Common myeloid progenitor, CD34-positive (primary cell): ENCODE data around the gene AGBL1.

ENCODE experiments used
- CTCF ChIA-PET: fragments of 350-600 bp; sonication (Branson Sonifier 250); formaldehyde crosslinking; loops from one replicate; lab custom pipeline; 2021; ENCODE audit warnings: antibody characterized with exemption; lab: Charles Lee
- POLR2A ChIA-PET: fragments of 350-600 bp; sonication (Branson Sonifier 250); formaldehyde crosslinking; loops from one replicate; lab custom pipeline; 2021; ENCODE audit warnings: antibody characterized with exemption; lab: Charles Lee
- DNase-seq, 3 donors: peaks; one replicate each; pipeline versions ENCODE4 v3.0.0 to v3.0.0-alpha.2; 2013
- H3K27ac ChIP-seq, 2 experiments: 1 replicate in 1 of 2; 2 replicates in 1 of 2; pipeline ENCODE4 v1.7.0; 2013; ENCODE audit warnings: inconsistent platforms in 2 of 2, low read length in 2 of 2, mild to moderate bottlenecking in 2 of 2, low read depth in 1 of 2, moderate library complexity in 1 of 2; ENCODE audit not compliant: severe bottlenecking in 2 of 2, insufficient read depth in 1 of 2, poor library complexity in 1 of 2
- H3K27me3 ChIP-seq, 5 experiments: replicated peaks in 2 of 5; 1 replicate in 3 of 5; 2 replicates in 2 of 5; pipeline versions ENCODE4 v1.6.1 to v1.7.0; 2013; ENCODE audit warnings: low read length in 4 of 5, mild to moderate bottlenecking in 2 of 5, moderate library complexity in 2 of 5, inconsistent platforms in 1 of 5; ENCODE audit not compliant: insufficient read depth in 5 of 5, control insufficient read depth in 4 of 5
- H3K36me3 ChIP-seq, 4 experiments: 1 replicate in 2 of 4; 2 replicates in 2 of 4; pipeline versions ENCODE4 v1.6.1 to v1.7.0; 2013; ENCODE audit warnings: low read length in 3 of 4, control low read depth in 1 of 4, mild to moderate bottlenecking in 1 of 4; ENCODE audit not compliant: control insufficient read depth in 4 of 4, insufficient read depth in 4 of 4
- H3K4me1 ChIP-seq, 4 experiments: 1 replicate in 3 of 4; 2 replicates in 1 of 4; pipeline versions ENCODE4 v1.6.1 to v1.7.1; 2013; ENCODE audit warnings: low read length in 3 of 4, mild to moderate bottlenecking in 3 of 4, control low read depth in 1 of 4, inconsistent platforms in 1 of 4, moderate library complexity in 1 of 4; ENCODE audit not compliant: control insufficient read depth in 4 of 4, insufficient read depth in 4 of 4; ENCODE audit errors: control extremely low read depth in 1 of 4
- H3K4me3 ChIP-seq, 7 experiments: 1 replicate in 4 of 7; 2 replicates in 3 of 7; pipeline versions ENCODE4 v1.5.1 to v1.7.0; 2013; ENCODE audit warnings: mild to moderate bottlenecking in 7 of 7, low read length in 6 of 7, moderate library complexity in 6 of 7, inconsistent platforms in 2 of 7, low read depth in 2 of 7, control low read depth in 1 of 7; ENCODE audit not compliant: insufficient read depth in 4 of 7, control insufficient read depth in 1 of 7; ENCODE audit errors: extremely low read depth in 1 of 7
- H3K9me3 ChIP-seq, 5 experiments: 1 replicate in 4 of 5; 2 replicates in 1 of 5; pipeline versions ENCODE4 v1.6.1 to v1.7.1; 2013; ENCODE audit warnings: low read length in 4 of 5, mild to moderate bottlenecking in 2 of 5, inconsistent platforms in 1 of 5, low read depth in 1 of 5, moderate library complexity in 1 of 5; ENCODE audit not compliant: control insufficient read depth in 4 of 5, insufficient read depth in 2 of 5; ENCODE audit errors: control extremely low read depth in 1 of 5
- WGBS: methylation state at CpG from one replicate; pipeline ENCODE4 v1.1.5; 2013; ENCODE audit not compliant: insufficient coverage; 5-methylcytosine and 5-hydroxymethylcytosine counted together

AGBL1 gene

GRCh38 chr15:86916671-86917360 lies 837.1 kb downstream of the AGBL1 start:
- WGBS = 91% methylated on average over 8 of the region's 12 CpGs
- H3K36me3 ChIP-seq = no peaks in the 10 kb centered on the region
- H3K4me3 ChIP-seq = no peak overlapping the region
- DNase-seq = no peak
- H3K27me3 ChIP-seq = peaks cover 0 to 13% (median 3%) of the 10 kb centered on the region in 5 experiments
- no peak overlapping the region for H3K27ac ChIP-seq
- H3K4me1 ChIP-seq = no peaks in the 10 kb centered on the region
- ChIA-PET CTCF (interaction anchor here (0.8 to 0.9 kb wide), 2 partner anchors 12 to 1328 kb away, joined by 3 read pairs; no protein-coding TSS in a partner anchor), POLR2A (no interaction called here)
- H3K9me3 ChIP-seq = no peaks in the 10 kb centered on the region

- ChIA-PET CTCF (no interaction called here), POLR2A (no interaction called here)
- WGBS = 100% methylated on average over 5 of the region's 5 CpGs
- peaks cover 0 to 13% (median 3%) of the 10 kb centered on the region in 5 experiments for H3K27me3 ChIP-seq
- no peaks in the 10 kb centered on the region for H3K4me1 ChIP-seq
- no peaks in the 10 kb centered on the region for H3K9me3 ChIP-seq
- no peaks in the 10 kb centered on the region for H3K36me3 ChIP-seq
- no peak for DNase-seq
- no peak overlapping the region for H3K27ac ChIP-seq
- H3K4me3 ChIP-seq = no peak overlapping the region
These were observed 837.6 kb downstream of the AGBL1 start for GRCh38 chr15:86917361-86917671.

- ChIA-PET CTCF (interaction anchor here (1.2 kb wide), 1 partner anchor 1325 kb away, joined by 5 read pairs; no protein-coding TSS in a partner anchor), POLR2A (no interaction called here)
- H3K4me1 ChIP-seq = no peaks in the 10 kb centered on the region
- whole genome bisulfite sequencing = 40% methylated on average over 1 of the region's 4 CpGs
- no peaks in the 10 kb centered on the region for H3K9me3 ChIP-seq
- peaks cover 0 to 10% (median 3%) of the 10 kb centered on the region in 5 experiments for H3K27me3 ChIP-seq
- no peak overlapping the region for H3K27ac ChIP-seq
- no peak overlapping the region for H3K4me3 ChIP-seq
- no peaks in the 10 kb centered on the region for H3K36me3 ChIP-seq
- no peak for DNase-seq
These were observed 839.9 kb downstream of the AGBL1 start for GRCh38 chr15:86919581-86919980.

- Histone ChIP-seq H3K36me3 (no peaks in the 10 kb centered on the region), H3K27me3 (peaks cover 0 to 3% (median 0%) of the 10 kb centered on the region in 5 experiments), H3K4me1 (no peaks in the 10 kb centered on the region), H3K9me3 (no peaks in the 10 kb centered on the region), H3K4me3 (no peak overlapping the region), H3K27ac (no peak overlapping the region)
- ChIA-PET CTCF (no interaction called here), POLR2A (no interaction called here)
- DNase-seq = no peak
- WGBS = 89% methylated on average over 2 of the region's 2 CpGs
These were observed 849.8 kb downstream of the AGBL1 start for GRCh38 chr15:86929461-86929860.

GRCh38 chr15:86932456-86932855 lies 852.8 kb downstream of the AGBL1 start:
- H3K27me3 ChIP-seq = peaks cover 0 to 3% (median 0%) of the 10 kb centered on the region in 5 experiments
- ChIA-PET POLR2A (no interaction called here), CTCF (no interaction called here)
- no peak overlapping the region for H3K27ac ChIP-seq
- WGBS = 80% methylated on average over 1 of the region's 4 CpGs
- no peaks in the 10 kb centered on the region for H3K4me1 ChIP-seq
- no peak for DNase-seq
- no peaks in the 10 kb centered on the region for H3K36me3 ChIP-seq
- no peak overlapping the region for H3K4me3 ChIP-seq
- no peaks in the 10 kb centered on the region for H3K9me3 ChIP-seq

- Histone ChIP-seq H3K36me3 (no peaks in the 10 kb centered on the region), H3K4me3 (no peak overlapping the region), H3K27me3 (peaks cover 0 to 3% (median 0%) of the 10 kb centered on the region in 5 experiments), H3K4me1 (no peaks in the 10 kb centered on the region), H3K27ac (no peak overlapping the region), H3K9me3 (no peaks in the 10 kb centered on the region)
- CTCF ChIA-PET = no interaction called here
- no peak for DNase-seq
- WGBS = 86% methylated on average over 5 of the region's 8 CpGs
- POLR2A ChIA-PET = no interaction called here
These were observed 856.2 kb downstream of the AGBL1 start for GRCh38 chr15:86935841-86936240.

GRCh38 chr15:86942285-86942684 lies 862.6 kb downstream of the AGBL1 start:
- Histone ChIP-seq H3K27me3 (no peaks in the 10 kb centered on the region), H3K4me3 (no peak overlapping the region), H3K27ac (no peak overlapping the region), H3K36me3 (no peaks in the 10 kb centered on the region), H3K9me3 (peaks cover 0 to 2% (median 0%) of the 10 kb centered on the region in 5 experiments), H3K4me1 (no peaks in the 10 kb centered on the region)
- ChIA-PET CTCF (no interaction called here), POLR2A (no interaction called here)
- WGBS = 100% methylated on average over 1 of the region's 3 CpGs
- DNase-seq = no peak
